Sigmoid colon (tissue), 4 donors: ENCODE results near the gene NOX5.

Experiments
- CTCF ChIP-seq, 4 experiments: fragments of 450-650 bp in 3 of 4; fragments of 200-600 bp in 1 of 4; IDR thresholded peaks; one replicate each; pipeline ENCODE4 v1.5.1; 2016 to 2019; ENCODE audit warnings: antibody characterized with exemption in 4 of 4, mild to moderate bottlenecking in 3 of 4, moderate library complexity in 2 of 4
- EP300 ChIP-seq, 4 donors: sonication (generic); formaldehyde crosslinking; IDR thresholded peaks; one replicate each; pipeline ENCODE4 v1.6.1; 2017; ENCODE audit warnings: antibody characterized with exemption in 4 of 4
- POLR2A ChIP-seq, 2 donors: fragments of 450-650 bp; IDR thresholded peaks; one replicate each; pipeline ENCODE4 v1.6.1; 2016; ENCODE audit warnings: antibody characterized with exemption in 2 of 2, mild to moderate bottlenecking in 2 of 2, moderate library complexity in 2 of 2
- POLR2AphosphoS5 ChIP-seq, 4 donors: sonication (generic); formaldehyde crosslinking; IDR thresholded peaks; one replicate each; pipeline ENCODE4 v1.6.1; 2017; ENCODE audit warnings: antibody characterized with exemption in 4 of 4

- no peak for TF ChIP-seq CTCF (IDR thresholded peaks at IDR 0.05)
- TF ChIP-seq POLR2AphosphoS5 (IDR thresholded peaks at IDR 0.05): no peak
- TF ChIP-seq EP300 (IDR thresholded peaks at IDR 0.05): no peak
- TF ChIP-seq POLR2A (IDR thresholded peaks at IDR 0.05): no peak
Observed at GRCh38 chr15:69096626-69097025, 82.1 kb downstream of the NOX5 start.
